ENCODE results near the gene PIAS1.

PIAS1 gene

GRCh38 chr15:68151277-68151676, 97.2 kb downstream of the PIAS1 start:
- TF ChIP-seq ZNF148 (tag by site-specific recombination; IDR thresholded peaks at IDR 0.05; ENCODE audit: borderline replicate concordance) (no peak), ZNF473 (tag by site-specific recombination; IDR thresholded peaks at IDR 0.05) (no peak), ZFP3 (tag by site-specific recombination; IDR thresholded peaks at IDR 0.05; ENCODE audit: low read depth) (no peak), ZNF776 (tag by site-specific recombination; IDR thresholded peaks at IDR 0.05; ENCODE audit: borderline replicate concordance) (no peak), ZNF433 (tag by site-specific recombination; IDR thresholded peaks at IDR 0.05; ENCODE audit: low read depth) (no peak), ZNF580 (tag by site-specific recombination; IDR thresholded peaks at IDR 0.05) (no peak), ZNF785 (tag by site-specific recombination; IDR thresholded peaks at IDR 0.05) (no peak), GLI4 (tag by site-specific recombination; IDR thresholded peaks at IDR 0.05) (no peak), ZNF324 (tag by site-specific recombination; IDR thresholded peaks at IDR 0.05) (no peak), SP2 (tag by site-specific recombination; IDR thresholded peaks at IDR 0.05) (no peak), TSHZ1 (tag by site-specific recombination; IDR thresholded peaks at IDR 0.05; ENCODE audit: borderline replicate concordance) (no peak)
- CTCF ChIA-PET, result interaction anchor here (0.6 to 4.5 kb wide), 4 partner anchors 12 to 1526 kb away, joined by 3 to 17 read pairs (median 10); no protein-coding TSS in a partner anchor
- Histone ChIP-seq H3K9me3 (ENCODE audit: control insufficient read depth, insufficient read depth, low read depth, low read length) (no peaks in the 10 kb centered on the region), H3K4me1 (ENCODE audit: control insufficient read depth, insufficient read depth, low read length) (no peaks in the 10 kb centered on the region), H3K27ac (ENCODE audit: extremely low read depth, low read depth, low read length) (no peak overlapping the region), H3K36me3 (ENCODE audit: control insufficient read depth in 2 of 2, insufficient read depth in 1 of 2, low read length in 2 of 2) (peaks cover 11 to 25% of the 10 kb centered on the region in 2 experiments), H3K4me3 (ENCODE audit: low read depth, low read length) (no peak overlapping the region)
- POLR2A ChIA-PET, result interaction anchor here (0.8 kb wide), 1 partner anchor 97 kb away, joined by 5 read pairs; the partner anchor contains the start of gene PIAS1

- no peaks in the 10 kb centered on the region for H3K4me1 ChIP-seq (ENCODE audit: control insufficient read depth, insufficient read depth, low read length)
- no peak overlapping the region for H3K27ac ChIP-seq (ENCODE audit: extremely low read depth, low read depth, low read length)
- no peak overlapping the region for H3K4me3 ChIP-seq (ENCODE audit: low read depth, low read length)
- POLR2A ChIA-PET, result interaction anchor here (0.9 to 1.5 kb wide), 2 partner anchors 98 to 288 kb away, joined by 3 read pairs; partner anchors contain the start of gene PIAS1
- no peak for TF ChIP-seq SP2 (tag by site-specific recombination; IDR thresholded peaks at IDR 0.05)
- no peak for TF ChIP-seq ZNF776 (tag by site-specific recombination; IDR thresholded peaks at IDR 0.05; ENCODE audit: borderline replicate concordance)
- TF ChIP-seq ZNF24 (tag by site-specific recombination; IDR thresholded peaks at IDR 0.05), result no peak
- no peak for TF ChIP-seq ZNF16 (tag by site-specific recombination; IDR thresholded peaks at IDR 0.05; ENCODE audit: low read depth)
- TF ChIP-seq ZNF560 (tag by site-specific recombination; IDR thresholded peaks at IDR 0.05; ENCODE audit: borderline replicate concordance), result no peak
- TF ChIP-seq GLI2 (tag by site-specific recombination; IDR thresholded peaks at IDR 0.05; ENCODE audit: borderline replicate concordance, low read depth), result no peak
- no peak for TF ChIP-seq ZNF133 (tag by site-specific recombination; IDR thresholded peaks at IDR 0.05)
- no peak for TF ChIP-seq ZNF140 (tag by site-specific recombination; IDR thresholded peaks at IDR 0.05)
- no peaks in the 10 kb centered on the region for H3K9me3 ChIP-seq (ENCODE audit: control insufficient read depth, insufficient read depth, low read depth, low read length)
- CTCF ChIA-PET, result interaction anchor here (0.7 to 4.5 kb wide), 5 partner anchors 11 to 305 kb away, joined by 3 to 65 read pairs (median 16); no protein-coding TSS in a partner anchor
- peaks cover 9 to 18% of the 10 kb centered on the region in 2 experiments; a peak in 2 of 3 replicates for H3K36me3 ChIP-seq (ENCODE audit: control insufficient read depth in 2 of 2, insufficient read depth in 1 of 2, low read length in 2 of 2)
Observed at GRCh38 chr15:68152342-68152741, 98.2 kb downstream of the PIAS1 start.

All from HEK293 (cell line).